PC-9 (cell line): ENCODE data around the gene NEO1.
"Not testable (repeated sequence)": the region's sequence is repeated elsewhere in the genome, so short reads cannot be mapped to it uniquely, and the experiment has no call there.

Source experiments
- EZH2 ChIP-seq: fragments of 200-600 bp; sonication (generic); IDR thresholded peaks from 2 replicates; pipeline ENCODE4 v1.8.0; 2017; ENCODE audit warnings: antibody characterized with exemption, low read depth
- TF ChIP-seq, protein P1 (sequence below): fragments of 200-600 bp; sonication (generic); conservative IDR thresholded peaks from 2 replicates; pipeline ENCODE4 v1.6.1; 2017; ENCODE audit warnings: mixed run types, antibody characterized with exemption, mild to moderate bottlenecking, moderate library complexity

GRCh38 chr15:73166711-73167110, 114.4 kb downstream of the NEO1 start:
- TF ChIP-seq, protein P1, sequence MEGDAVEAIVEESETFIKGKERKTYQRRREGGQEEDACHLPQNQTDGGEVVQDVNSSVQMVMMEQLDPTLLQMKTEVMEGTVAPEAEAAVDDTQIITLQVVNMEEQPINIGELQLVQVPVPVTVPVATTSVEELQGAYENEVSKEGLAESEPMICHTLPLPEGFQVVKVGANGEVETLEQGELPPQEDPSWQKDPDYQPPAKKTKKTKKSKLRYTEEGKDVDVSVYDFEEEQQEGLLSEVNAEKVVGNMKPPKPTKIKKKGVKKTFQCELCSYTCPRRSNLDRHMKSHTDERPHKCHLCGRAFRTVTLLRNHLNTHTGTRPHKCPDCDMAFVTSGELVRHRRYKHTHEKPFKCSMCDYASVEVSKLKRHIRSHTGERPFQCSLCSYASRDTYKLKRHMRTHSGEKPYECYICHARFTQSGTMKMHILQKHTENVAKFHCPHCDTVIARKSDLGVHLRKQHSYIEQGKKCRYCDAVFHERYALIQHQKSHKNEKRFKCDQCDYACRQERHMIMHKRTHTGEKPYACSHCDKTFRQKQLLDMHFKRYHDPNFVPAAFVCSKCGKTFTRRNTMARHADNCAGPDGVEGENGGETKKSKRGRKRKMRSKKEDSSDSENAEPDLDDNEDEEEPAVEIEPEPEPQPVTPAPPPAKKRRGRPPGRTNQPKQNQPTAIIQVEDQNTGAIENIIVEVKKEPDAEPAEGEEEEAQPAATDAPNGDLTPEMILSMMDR: not testable (repeated sequence)
- TF ChIP-seq EZH2: not testable (repeated sequence)
